H1 (cell line): Measurements from ENCODE around the gene GDPD5. TPM values are rescaled to one million over a fixed set of nuclear protein-coding genes. Genes with fewer than 3 reads are reported as not detected.

Experiments
- EZH2 ChIP-seq: fragments of 200-600 bp; sonication (generic); IDR thresholded peaks from 2 replicates; pipeline ENCODE4 v1.7.1; 2012; ENCODE audit warnings: low read depth, mild to moderate bottlenecking, moderate library complexity, low read length, inconsistent platforms; ENCODE audit not compliant: severe bottlenecking
- HDAC6 ChIP-seq: IDR thresholded peaks from one replicate; pipeline ENCODE4 v1.7.1; 2012; ENCODE audit warnings: low read depth, mild to moderate bottlenecking, inconsistent platforms, low read length, moderate library complexity
- MAFK ChIP-seq: IDR thresholded peaks from 2 replicates; pipeline ENCODE4 v1.6.1; 2012; ENCODE audit warnings: low read depth, mild to moderate bottlenecking, improper control_type of control experiment, low read length
- RXRA ChIP-seq: IDR thresholded peaks from 2 replicates; pipeline ENCODE4 v1.6.1; 2011; ENCODE audit warnings: low read depth, mild to moderate bottlenecking, low read length, moderate library complexity; ENCODE audit not compliant: insufficient read depth
- SIN3A ChIP-seq, 2 experiments: IDR thresholded peaks in 1 of 2; conservative IDR thresholded peaks in 1 of 2; 2 replicates each; pipeline ENCODE4 v1.6.1; 2011 to 2012; ENCODE audit warnings: low read length in 2 of 2, improper control_type of control experiment in 1 of 2, low read depth in 1 of 2, mild to moderate bottlenecking in 1 of 2
- SP2 ChIP-seq: IDR thresholded peaks from 2 replicates; pipeline ENCODE4 v1.6.1; 2012; ENCODE audit warnings: mild to moderate bottlenecking, low read length, inconsistent platforms
- SP4 ChIP-seq: IDR thresholded peaks from 2 replicates; pipeline ENCODE4 v1.6.1; 2012; ENCODE audit warnings: low read length, inconsistent platforms
- TBP ChIP-seq: IDR thresholded peaks from 2 replicates; pipeline ENCODE4 v1.6.1; 2011; ENCODE audit warnings: low read depth, low read length, improper control_type of control experiment
- TCF12 ChIP-seq: IDR thresholded peaks from 2 replicates; pipeline ENCODE4 v1.6.1; 2011; ENCODE audit warnings: low read depth, mild to moderate bottlenecking, low read length
- polyA plus RNA-seq, 7 experiments: library from polyadenylated mRNA; depleted of rRNA in 3 of 7; stranded (reverse) in 5 of 7; unstranded in 2 of 7; fragments of >200 nt in 5 of 7; fragments of 200-250 nt in 2 of 7; gene quantifications; 1 replicate in 5 of 7; 2 replicates in 1 of 7; 4 replicates in 1 of 7; pipeline versions ENCODE4 v1.2.1 to v1.2.3, GENCODE V29; 2011 to 2013; ENCODE audit warnings: missing spikeins in 2 of 7, mixed read lengths in 2 of 7
- total RNA-seq: library from RNA; stranded (reverse); fragmentation: NEBNext Ultra II Directional; extraction: Animal tissue kit (Norgen Biotek cat#: 25700); gene quantifications from 2 replicates; pipeline ENCODE4 v1.2.1, GENCODE V29; 2021
- TF ChIP-seq, protein P1 (sequence below): IDR thresholded peaks from 2 replicates; pipeline ENCODE4 v1.6.1; 2011; ENCODE audit warnings: low read length, improper control_type of control experiment

The GDPD5 gene
- total and polyA plus RNA-seq, 2 of the 8 experiments (the other 6 are each of a cell fraction or from before 2014, with no cell fraction given) = 7.8 to 8.6 TPM

DNA sequence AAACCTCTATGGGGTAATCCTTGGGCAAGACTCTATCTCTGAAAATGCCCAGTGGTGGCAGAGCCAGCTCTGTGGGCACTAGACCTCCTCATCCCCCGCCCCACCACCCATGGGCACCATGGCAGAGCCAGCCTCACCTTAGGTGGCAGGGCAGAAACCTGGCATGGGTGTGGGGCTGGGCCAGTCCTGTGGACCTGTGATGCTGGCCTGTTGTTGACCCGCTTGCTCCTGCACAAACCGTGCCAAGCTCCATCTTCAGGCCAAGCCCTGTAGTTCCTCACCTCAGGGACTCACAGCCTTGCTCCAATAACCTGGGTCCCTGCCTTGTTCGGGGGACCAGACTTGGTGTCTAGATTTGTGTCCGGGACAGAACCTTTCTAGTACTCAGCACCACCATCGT is 27.4 kb upstream of the GDPD5 start (continued):
- TF ChIP-seq SIN3A (conservative IDR thresholded peaks at IDR 0.05 in 1 of 2, IDR thresholded peaks at IDR 0.05 in 1 of 2; ENCODE audit: low read depth in 1 of 2, low read length in 2 of 2) = no peak
- no peak for TF ChIP-seq MAFK
- no peak for TF ChIP-seq SP4
- TF ChIP-seq SP2 = no peak
- TF ChIP-seq TCF12 = no peak
- no peak for TF ChIP-seq RXRA
- TF ChIP-seq TBP = no peak
- TF ChIP-seq, protein P1, sequence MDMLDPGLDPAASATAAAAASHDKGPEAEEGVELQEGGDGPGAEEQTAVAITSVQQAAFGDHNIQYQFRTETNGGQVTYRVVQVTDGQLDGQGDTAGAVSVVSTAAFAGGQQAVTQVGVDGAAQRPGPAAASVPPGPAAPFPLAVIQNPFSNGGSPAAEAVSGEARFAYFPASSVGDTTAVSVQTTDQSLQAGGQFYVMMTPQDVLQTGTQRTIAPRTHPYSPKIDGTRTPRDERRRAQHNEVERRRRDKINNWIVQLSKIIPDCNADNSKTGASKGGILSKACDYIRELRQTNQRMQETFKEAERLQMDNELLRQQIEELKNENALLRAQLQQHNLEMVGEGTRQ = no peak
- TF ChIP-seq EZH2 = no peak
- TF ChIP-seq HDAC6 = no peak
